22Rv1 (cell line): ENCODE data around the gene ACAP1.

ENCODE experiments used
- ZFX ChIP-seq: fragments of 450-650 bp; IDR thresholded peaks from 2 replicates; pipeline ENCODE4 v1.6.1; 2017; ENCODE audit warnings: antibody characterized with exemption, borderline replicate concordance
- TF ChIP-seq, protein P1 (sequence below): fragments of 450-650 bp; IDR thresholded peaks from 2 replicates; pipeline ENCODE4 v1.5.1; 2017; ENCODE audit warnings: mild to moderate bottlenecking

DNA sequence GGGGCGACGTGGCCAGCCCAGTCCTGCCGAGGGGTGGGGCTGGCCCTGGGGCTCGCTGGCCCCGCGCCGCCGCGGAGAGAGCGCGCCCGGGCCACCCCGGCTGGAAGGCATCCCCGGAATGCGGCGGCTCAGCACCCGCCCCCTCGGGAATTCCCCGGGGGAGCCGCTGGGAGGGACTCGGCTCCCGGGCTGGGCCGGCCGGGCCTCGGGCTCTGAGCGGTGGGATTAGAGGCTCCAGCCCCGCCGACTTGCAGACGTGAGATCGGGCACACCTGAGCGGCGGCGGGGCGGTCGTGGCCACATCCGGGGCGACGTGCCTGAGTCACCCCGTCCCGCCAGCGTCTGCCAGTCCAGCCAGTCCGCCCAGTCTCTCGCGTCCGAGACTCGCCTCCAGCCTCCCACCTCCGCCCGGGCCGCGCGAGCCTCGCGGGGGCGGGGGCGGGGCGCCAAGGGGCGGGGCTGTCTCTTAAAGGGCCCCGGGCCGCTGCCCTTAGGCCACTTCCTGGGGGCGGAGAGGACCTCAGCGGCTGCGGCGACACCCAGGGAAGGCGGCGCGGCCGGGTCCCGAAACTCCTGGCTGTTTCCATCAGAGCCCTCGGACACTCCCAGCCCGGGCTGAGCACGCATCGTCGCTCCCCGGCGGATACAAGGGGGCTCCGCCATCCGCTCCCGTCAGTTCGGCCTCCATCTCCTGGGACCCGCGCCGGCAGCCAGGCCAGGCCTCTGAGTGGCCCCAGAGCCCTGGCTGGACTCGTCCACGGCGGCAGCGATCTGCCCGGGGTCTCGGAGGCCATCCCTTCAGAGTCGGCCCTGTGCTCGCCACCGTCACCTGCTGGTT lies 15.6 kb downstream of the ACAP1 start, which contains the start of gene KCTD11:
- TF ChIP-seq, protein P1, sequence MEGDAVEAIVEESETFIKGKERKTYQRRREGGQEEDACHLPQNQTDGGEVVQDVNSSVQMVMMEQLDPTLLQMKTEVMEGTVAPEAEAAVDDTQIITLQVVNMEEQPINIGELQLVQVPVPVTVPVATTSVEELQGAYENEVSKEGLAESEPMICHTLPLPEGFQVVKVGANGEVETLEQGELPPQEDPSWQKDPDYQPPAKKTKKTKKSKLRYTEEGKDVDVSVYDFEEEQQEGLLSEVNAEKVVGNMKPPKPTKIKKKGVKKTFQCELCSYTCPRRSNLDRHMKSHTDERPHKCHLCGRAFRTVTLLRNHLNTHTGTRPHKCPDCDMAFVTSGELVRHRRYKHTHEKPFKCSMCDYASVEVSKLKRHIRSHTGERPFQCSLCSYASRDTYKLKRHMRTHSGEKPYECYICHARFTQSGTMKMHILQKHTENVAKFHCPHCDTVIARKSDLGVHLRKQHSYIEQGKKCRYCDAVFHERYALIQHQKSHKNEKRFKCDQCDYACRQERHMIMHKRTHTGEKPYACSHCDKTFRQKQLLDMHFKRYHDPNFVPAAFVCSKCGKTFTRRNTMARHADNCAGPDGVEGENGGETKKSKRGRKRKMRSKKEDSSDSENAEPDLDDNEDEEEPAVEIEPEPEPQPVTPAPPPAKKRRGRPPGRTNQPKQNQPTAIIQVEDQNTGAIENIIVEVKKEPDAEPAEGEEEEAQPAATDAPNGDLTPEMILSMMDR, result peak; percentile 61
- TF ChIP-seq ZFX, result no peak
